GM12878 (cell line): ENCODE data around the gene TEF. TPM values are rescaled to one million over a fixed set of nuclear protein-coding genes. Genes with fewer than 3 reads are reported as not detected.
A peak's percentile ranks its signal among the peaks of the same experiment; 100 is the strongest.

Experiments
- CBX5 ChIP-seq: sonication (generic); IDR thresholded peaks from 2 replicates; pipeline ENCODE4 v1.6.1; 2016; ENCODE audit warnings: low read depth, moderate library complexity, mild to moderate bottlenecking, inconsistent platforms
- CEBPB ChIP-seq, 2 experiments: fragments of 150-350 bp in 1 of 2; IDR thresholded peaks; 2 replicates each; pipeline ENCODE4 v1.6.1; 2012 to 2014; ENCODE audit warnings: low read depth in 2 of 2, low read length in 2 of 2, borderline replicate concordance in 1 of 2, inconsistent platforms in 1 of 2
- EED ChIP-seq: sonication (generic); IDR thresholded peaks from 2 replicates; pipeline ENCODE4 v1.6.1; 2016; ENCODE audit warnings: antibody characterized with exemption, low read depth
- ETV6 ChIP-seq, 2 experiments: fragments of 450-650 bp in 1 of 2; IDR thresholded peaks in 1 of 2; conservative IDR thresholded peaks in 1 of 2; 2 replicates each; pipeline ENCODE4 v1.6.1; 2014; ENCODE audit warnings: antibody characterized with exemption in 1 of 2, borderline replicate concordance in 1 of 2, low read depth in 1 of 2, mild to moderate bottlenecking in 1 of 2, moderate library complexity in 1 of 2
- EZH2 ChIP-seq: IDR thresholded peaks from 2 replicates; pipeline ENCODE4 v1.6.1; 2012; ENCODE audit warnings: low read depth, mild to moderate bottlenecking, control low read depth, inconsistent platforms, low read length, borderline replicate concordance; ENCODE audit not compliant: control insufficient read depth
- HDGF ChIP-seq: fragments of 450-650 bp; IDR thresholded peaks from 2 replicates; pipeline ENCODE4 v1.6.1; 2016; ENCODE audit warnings: antibody characterized with exemption
- MEF2B ChIP-seq: fragments of 450-650 bp; IDR thresholded peaks from 2 replicates; pipeline ENCODE4 v1.6.1; 2018; ENCODE audit warnings: mild to moderate bottlenecking, moderate library complexity; ENCODE audit not compliant: partially characterized antibody, poor library complexity, severe bottlenecking
- PAX5 ChIP-seq: IDR thresholded peaks from 2 replicates; pipeline ENCODE4 v1.6.1; 2011; ENCODE audit warnings: low read depth, low read length, borderline replicate concordance
- RUNX3 ChIP-seq: IDR thresholded peaks from 2 replicates; pipeline ENCODE4 v1.6.1; 2012; ENCODE audit warnings: low read length, inconsistent platforms
- TCF7 ChIP-seq: IDR thresholded peaks from 2 replicates; pipeline ENCODE4 v1.6.1; 2014; ENCODE audit warnings: antibody characterized with exemption, borderline replicate concordance
- ZBED1 ChIP-seq: IDR thresholded peaks from 2 replicates; pipeline ENCODE4 v1.6.1; 2016; ENCODE audit warnings: borderline replicate concordance
- polyA plus RNA-seq, 11 experiments: library from polyadenylated mRNA; depleted of rRNA in 4 of 11; unstranded in 6 of 11; stranded (reverse) in 5 of 11; fragments of >200 nt; fragmentation: Nextera tagmentation in 4 of 11; fragmentation: Illumina TruSeq in 1 of 11; extraction: Ambion mirVana in 4 of 11; extraction: Trizol in 1 of 11; gene quantifications; 1 replicate in 1 of 11; 2 replicates in 10 of 11; pipeline versions ENCODE4 v1.2.1 to v1.2.3, GENCODE V29; 2011 to 2016; ENCODE audit warnings: inconsistent platforms in 2 of 11, missing spikeins in 2 of 11, low read depth in 1 of 11
- total RNA-seq, 4 experiments: library from RNA; depleted of rRNA in 3 of 4; stranded (reverse); fragments of >200 nt in 3 of 4; fragmentation: Illumina TruSeq in 1 of 4; extraction: Trizol in 1 of 4; gene quantifications; 2 replicates each; pipeline versions ENCODE4 v1.2.1 to v1.2.3, GENCODE V29; 2013 to 2021
- TF ChIP-seq, protein P1 (sequence below): fragments of 450-650 bp; IDR thresholded peaks from 2 replicates; pipeline ENCODE4 v1.6.1; 2017; ENCODE audit warnings: mild to moderate bottlenecking, moderate library complexity

Gene TEF
- total and polyA plus RNA-seq, 10 of the 15 experiments (the other 5 are each of a cell fraction or from before 2014, with no cell fraction given) = 0.23 to 4.9 (median 3.2) TPM

DNA sequence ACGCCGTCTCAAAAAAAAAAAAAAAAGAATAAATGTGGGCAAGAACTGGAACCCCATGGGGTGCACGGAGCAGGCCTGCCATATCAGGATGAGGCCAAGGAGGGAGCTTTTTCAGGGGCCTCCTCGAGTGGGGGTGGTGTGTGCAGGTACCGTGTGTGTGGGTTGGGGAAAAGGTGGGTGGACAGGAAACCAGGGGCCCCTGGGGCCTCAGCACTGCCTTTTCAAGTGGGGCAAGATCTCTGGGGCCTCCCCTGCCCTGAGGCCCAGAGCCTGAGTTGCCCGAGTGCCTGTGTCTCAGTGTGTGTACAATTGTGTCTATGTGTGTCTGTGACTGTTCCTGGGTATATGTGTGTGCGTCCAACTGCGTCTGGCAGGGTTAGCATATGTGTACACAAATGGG lies 23.8 kb downstream of the TEF start (continued):
- TF ChIP-seq, protein P1, sequence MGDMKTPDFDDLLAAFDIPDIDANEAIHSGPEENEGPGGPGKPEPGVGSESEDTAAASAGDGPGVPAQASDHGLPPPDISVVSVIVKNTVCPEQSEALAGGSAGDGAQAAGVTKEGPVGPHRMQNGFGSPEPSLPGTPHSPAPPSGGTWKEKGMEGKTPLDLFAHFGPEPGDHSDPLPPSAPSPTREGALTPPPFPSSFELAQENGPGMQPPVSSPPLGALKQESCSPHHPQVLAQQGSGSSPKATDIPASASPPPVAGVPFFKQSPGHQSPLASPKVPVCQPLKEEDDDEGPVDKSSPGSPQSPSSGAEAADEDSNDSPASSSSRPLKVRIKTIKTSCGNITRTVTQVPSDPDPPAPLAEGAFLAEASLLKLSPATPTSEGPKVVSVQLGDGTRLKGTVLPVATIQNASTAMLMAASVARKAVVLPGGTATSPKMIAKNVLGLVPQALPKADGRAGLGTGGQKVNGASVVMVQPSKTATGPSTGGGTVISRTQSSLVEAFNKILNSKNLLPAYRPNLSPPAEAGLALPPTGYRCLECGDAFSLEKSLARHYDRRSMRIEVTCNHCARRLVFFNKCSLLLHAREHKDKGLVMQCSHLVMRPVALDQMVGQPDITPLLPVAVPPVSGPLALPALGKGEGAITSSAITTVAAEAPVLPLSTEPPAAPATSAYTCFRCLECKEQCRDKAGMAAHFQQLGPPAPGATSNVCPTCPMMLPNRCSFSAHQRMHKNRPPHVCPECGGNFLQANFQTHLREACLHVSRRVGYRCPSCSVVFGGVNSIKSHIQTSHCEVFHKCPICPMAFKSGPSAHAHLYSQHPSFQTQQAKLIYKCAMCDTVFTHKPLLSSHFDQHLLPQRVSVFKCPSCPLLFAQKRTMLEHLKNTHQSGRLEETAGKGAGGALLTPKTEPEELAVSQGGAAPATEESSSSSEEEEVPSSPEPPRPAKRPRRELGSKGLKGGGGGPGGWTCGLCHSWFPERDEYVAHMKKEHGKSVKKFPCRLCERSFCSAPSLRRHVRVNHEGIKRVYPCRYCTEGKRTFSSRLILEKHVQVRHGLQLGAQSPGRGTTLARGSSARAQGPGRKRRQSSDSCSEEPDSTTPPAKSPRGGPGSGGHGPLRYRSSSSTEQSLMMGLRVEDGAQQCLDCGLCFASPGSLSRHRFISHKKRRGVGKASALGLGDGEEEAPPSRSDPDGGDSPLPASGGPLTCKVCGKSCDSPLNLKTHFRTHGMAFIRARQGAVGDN = no peak
- TF ChIP-seq CEBPB (IDR thresholded peaks at IDR 0.05; ENCODE audit: borderline replicate concordance in 1 of 2, low read depth in 2 of 2, low read length in 2 of 2) (no peak), CBX5 (no peak), MEF2B (peak; percentile 58), ZBED1 (peak; percentile 26; the same call in 1 of the 2 replicates), ETV6 (conservative IDR thresholded peaks at IDR 0.05 in 1 of 2, IDR thresholded peaks at IDR 0.05 in 1 of 2; ENCODE audit: borderline replicate concordance in 1 of 2, low read depth in 1 of 2) (peak in 1 of 2 experiments; percentile 31; a peak in 1 of 4 replicates), TCF7 (no peak), EZH2 (no peak), PAX5 (peak; percentile 62; the same call in 1 of the 2 replicates), HDGF (0 out of 2 replicates have a peak, but pooled peaks have one; percentile 29), RUNX3 (peak; percentile 85), EED (peak; percentile 56)
